DMS 273 (cell line): Measurements from ENCODE around the gene MIF4GD.
A peak's percentile ranks its signal among the peaks of the same experiment; 100 is the strongest.
"Not testable (repeated sequence)": the region's sequence is repeated elsewhere in the genome, so short reads cannot be mapped to it uniquely, and the experiment has no call there.

Source experiments
- DNase-seq: peaks from one replicate; lab custom pipeline; 2025; ENCODE audit not compliant: unreplicated experiment; lab: John Stamatoyannopoulos, UW

Gene MIF4GD, protein sequence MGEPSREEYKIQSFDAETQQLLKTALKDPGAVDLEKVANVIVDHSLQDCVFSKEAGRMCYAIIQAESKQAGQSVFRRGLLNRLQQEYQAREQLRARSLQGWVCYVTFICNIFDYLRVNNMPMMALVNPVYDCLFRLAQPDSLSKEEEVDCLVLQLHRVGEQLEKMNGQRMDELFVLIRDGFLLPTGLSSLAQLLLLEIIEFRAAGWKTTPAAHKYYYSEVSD

DNA sequence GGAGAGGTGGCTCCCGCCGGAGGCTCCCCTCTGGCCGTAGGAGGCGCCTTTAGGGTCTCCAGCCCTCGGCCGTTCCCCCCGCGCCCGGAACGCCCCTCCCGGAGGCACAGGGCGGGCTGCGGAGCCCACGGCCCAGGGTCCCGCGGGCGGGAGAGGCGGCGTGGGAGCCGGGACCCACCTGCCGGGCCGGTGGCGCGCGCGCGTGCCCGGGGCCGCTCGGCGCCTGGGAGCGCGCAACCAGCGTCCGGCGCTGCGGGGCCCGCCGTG, at the start of gene MIF4GD:
TSS of gene MIF4GD (minus strand) at position 266 of the 267 bp plus-strand sequence. CDS start 1,036 bp downstream, outside the sequence.
- DNase-seq = no peak

DNA sequence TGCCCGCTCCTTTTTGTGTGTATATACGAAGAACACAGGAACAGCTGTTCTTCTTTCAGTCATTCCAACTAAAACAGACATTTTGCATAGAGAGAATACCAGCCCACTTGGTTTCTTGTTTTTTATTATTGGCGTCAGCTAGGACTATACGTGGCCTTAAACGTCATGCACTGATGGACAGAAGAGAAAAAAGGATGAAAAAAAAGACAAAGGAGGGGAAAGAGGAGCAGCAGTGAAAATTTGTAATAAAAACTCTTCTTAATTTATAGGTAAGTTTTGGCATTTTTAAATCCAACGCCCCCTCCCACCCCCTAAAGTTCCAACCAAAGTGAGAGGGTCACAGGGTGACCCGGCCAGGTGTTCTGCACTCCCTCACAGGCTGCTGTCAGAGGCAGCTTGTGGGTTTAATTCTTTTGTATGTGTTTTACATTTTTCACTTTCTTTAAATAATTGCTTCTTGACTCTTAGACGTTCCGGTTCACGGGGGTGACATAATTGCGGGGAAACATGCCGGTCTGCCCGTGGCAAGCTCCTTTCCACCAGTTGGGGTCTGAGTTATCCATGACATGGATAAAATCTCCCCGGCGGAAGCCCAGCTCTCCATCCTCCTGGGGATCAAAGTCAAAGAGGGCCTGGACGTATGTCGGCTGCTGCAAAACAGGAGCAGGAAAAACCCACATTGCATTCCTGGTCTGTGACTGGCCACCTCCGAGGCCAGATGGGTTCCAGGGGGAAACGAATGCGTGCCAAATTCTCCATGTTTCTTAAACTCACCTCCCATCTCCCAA, 49.1 kb upstream of the MIF4GD start:
- no peak for DNase-seq

DNA sequence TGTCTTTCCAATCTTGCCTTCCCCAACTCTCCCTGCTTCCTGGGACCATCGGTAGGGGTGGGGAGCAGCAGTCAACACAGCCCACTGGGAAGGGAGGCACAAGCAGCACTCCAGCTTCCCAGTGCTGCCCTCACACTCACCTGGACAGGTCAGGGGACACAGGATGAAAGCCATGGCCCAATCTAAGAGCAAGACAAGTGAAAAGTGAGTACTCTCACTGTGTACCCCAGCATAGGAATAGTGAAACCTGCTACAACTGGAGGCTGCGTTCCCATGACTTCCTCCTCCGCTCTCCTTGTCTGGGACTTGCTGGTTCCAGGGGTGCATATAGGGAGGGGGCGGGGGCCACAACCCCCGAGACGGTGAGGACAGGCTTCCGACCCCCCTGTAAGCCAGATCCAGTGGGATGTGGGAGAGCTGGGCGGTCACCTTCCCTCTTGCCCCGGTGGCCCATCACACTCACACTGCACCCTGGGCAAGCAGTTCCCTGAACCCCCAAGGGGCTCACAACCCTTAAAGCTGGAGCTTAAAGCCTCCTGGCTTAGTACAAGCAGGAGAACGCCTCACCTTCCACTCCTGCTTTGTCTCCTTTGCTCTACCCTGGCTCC, 47.7 kb upstream of the MIF4GD start:
- DNase-seq = no peak

DNA sequence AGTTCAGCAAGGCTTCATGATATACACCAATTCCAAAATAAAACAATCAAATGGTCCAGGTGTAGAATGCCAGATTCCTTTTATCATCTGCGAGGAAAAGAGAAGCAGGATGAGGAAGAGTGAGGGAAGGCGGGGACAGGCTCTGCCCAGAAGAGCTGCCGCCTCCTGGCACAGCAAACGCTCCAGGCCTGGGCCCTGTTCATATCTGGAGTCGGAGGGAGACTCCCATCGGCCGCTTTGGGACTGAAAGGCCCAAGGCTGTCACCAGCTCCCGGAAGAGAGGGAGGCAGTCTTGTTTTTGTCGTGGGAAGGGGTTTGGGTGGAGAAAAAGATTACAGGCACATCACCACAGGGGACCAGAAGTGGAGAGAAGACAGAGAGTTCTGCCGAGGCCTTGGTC, 47.2 kb upstream of the MIF4GD start:
- DNase-seq = no peak

DNA sequence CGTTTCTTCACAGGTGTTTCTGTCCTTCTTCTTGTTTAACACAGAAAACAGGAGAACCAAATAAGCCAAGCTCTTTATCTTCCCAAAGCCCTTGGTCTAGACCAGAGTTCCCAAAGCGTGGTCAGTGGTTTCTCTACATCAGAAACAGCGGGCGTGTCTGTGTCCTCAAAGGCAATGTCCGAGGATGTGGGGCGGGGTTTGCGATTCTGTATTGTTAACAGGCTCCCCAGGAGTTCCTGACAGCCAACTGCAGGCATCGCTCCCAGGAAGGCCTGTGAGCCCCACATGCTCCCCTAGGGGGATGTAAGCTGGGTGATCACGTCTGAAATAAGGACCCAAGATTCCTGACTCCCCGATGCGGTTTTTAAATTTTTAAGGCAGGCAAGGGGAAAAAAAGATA, 46.6 kb upstream of the MIF4GD start:
- DNase-seq = no peak

DNA sequence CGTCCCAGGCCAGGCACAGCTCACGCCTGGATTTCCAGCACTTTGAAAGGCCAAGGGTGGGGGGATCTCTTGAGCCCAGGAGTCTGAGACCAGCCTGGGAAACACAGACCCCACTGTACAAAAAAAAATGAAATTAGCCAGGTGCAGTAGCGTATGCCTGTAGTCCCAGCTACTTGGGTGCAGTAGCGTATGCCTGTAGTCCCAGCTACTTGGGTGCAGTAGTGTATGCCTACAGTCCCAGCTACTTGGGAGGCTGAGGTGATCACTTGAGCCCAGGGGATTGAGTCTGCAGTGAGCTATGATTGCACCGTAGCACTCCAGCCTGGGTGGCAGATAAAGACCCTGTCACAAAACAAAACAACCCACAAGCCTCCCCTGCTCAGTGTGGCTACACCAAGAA, 45.2 kb upstream of the MIF4GD start:
- DNase-seq = no peak

DNA sequence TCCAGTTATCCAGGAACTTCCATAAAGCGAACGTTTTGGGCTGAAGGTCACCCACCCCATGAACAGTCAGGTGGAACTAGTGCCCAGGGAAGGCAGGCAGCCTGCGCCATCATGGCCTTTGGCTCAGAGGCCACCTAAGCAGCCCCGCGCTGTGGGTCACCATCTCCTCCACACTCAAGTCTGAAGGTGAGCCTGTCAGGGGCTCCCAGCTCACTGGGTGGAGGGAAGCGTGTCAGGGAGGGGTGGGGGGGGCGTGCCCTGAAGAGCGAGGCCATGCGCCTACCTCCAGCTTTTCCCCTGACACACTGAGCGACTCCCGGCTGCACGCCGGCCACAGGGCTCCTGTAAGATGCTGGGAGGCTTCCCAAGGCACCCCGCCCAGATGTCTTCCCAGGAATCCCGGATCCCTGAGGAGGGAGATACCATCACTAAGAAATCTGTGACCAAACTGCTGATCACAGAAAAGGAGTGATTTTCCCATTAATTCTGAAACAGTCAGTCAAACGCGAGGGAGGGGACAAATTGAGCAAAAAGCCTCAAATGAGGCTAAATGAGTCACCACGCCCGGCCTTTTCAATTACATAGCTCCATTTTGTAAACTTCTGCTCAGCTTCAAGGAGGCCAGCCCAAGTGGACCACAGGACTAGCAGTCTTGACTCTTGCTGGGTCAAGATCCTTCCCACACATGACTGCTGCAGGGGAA, 44.7 kb upstream of the MIF4GD start:
- DNase-seq = no peak

DNA sequence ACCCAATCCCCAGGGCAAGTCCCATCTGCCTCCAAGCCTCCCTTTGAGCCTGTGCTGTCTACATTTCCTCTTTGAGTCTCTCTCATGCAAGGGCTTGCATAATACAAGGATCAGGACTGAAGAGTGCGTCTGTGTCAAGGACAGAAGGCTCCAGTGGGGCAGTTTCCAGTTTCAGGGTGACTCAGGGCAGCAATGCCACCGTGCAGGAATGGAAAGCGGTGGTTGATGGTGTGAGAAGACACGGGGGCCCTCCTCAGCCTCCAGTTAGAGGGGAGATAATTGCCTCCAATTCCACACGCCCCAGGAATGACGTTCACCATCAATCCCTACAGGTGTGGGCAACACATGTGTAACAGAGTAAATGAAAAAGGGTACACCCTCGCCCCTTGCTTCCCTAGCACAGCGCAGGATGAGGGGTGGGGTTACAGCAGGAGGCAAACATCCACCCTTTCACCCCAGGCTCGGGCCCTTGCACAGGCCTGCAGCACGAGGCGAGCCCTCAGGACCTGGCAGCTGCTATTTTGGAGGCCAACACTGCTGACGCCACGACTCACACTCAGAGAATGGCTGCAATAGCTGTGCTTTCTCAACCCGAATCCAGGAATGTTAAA, 43.0 kb upstream of the MIF4GD start:
- DNase-seq = no peak

DNA sequence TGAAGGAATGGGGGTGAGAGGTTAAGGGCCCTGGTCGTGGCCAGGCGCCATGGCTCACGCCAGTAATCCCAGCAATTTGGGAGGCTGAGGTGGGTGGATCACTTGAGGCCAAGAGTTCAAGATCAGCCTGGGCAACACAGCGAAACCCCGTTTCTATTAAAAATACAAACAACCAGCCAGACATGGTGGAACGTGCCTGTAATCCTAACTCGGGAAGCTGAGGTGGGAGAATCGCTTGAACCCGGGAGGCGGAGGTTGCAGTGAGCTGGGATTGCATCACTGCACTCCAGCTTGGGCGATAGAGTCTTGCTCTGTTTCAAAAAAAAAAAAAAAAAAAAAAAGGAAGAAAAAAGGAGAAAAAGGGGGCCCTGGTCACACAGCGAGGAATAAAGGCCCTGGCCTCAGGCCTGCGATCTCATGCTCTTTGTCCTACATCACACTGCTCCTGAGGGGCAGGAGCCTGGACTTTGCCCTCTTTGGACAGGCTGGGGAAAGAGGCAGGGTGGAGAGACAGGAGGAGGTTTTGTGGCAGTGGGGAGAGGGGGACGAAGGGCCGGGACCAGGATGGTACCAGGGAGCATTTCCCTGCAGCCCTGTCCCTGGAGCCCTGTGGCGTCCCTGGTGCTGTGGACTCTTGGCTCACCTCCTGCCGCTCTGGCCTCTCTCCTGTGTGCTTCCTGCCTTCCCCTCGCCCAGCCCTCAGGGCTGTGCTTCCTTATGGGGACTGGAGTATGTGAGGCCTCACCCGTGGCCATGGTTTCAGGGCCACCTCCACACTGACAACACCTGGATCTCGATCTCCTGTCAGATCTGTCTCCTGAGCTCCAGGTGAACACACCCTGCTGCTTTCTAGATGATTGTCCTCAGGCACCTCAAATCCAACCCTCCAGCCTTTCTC, 38.0 kb upstream of the MIF4GD start:
- no peak for DNase-seq

DNA sequence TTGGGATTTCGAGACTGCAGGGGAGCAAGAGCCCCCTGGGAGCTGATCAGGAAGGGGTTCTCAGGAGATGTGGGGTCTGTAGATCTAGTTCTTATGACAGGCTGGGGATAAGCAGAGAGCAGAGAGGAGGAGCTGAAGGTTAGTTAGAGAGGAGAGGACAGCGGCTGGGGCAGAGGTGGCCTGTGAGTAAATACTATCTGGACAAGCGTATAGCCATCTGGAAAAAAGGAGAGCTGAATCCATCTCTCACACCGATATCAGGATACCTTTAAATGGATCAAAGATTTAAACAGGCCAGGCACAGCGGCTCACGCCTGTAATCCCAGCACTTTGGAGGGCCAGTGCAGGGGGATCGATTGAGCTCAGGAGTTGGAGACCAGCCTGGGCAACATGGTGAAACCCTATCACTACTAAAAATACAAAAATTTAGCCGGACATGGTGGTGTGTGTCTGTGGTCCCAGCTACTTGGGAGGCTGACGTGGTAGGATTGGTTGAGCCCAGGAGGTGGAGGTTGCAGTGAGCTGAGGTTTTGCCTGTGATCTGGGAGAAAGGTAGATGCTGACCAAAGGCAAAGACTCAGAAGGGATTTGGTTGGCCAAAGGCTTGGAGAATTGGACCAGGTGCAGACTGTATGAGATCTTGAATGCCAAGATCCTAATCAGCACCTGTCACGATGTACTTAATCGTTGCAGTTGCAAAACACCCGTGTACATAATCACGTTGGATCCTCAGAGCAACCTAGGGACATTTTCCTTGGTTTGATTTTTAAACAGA, 37.1 kb upstream of the MIF4GD start:
- DNase-seq = no peak

DNA sequence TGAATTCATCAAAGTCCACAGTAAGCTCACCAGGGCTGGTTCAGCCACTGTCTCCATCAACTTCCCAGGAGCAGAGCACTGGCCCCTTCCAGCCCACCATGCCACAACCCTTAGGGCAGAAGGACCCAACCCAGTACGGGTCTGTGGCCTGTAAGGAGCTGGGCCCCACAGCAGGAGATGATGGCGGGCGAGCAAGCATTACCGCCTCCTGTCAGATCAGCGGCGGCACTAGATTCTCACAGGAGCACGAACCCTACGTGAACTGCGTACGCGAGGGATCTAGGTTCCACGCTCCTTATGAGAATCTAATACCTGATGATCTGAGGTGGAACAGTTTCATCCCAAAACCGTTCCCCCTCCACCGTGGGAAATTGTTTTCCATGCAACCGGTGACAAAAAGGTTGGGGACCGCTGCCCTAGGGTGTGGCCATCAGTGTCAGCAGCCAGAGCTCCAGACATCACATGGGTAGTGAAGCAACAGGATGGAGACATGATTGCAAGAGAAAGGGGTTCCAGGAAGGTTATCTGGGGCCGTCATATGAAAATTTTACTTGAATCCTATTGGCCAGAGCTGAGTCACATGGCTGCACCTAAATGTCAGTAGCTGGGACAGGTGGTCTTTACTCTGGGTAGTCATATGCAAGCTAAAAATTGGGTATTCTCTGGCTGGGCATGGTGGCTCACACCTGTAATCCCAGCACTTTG, 30.6 kb upstream of the MIF4GD start:
- no peak for DNase-seq

DNA sequence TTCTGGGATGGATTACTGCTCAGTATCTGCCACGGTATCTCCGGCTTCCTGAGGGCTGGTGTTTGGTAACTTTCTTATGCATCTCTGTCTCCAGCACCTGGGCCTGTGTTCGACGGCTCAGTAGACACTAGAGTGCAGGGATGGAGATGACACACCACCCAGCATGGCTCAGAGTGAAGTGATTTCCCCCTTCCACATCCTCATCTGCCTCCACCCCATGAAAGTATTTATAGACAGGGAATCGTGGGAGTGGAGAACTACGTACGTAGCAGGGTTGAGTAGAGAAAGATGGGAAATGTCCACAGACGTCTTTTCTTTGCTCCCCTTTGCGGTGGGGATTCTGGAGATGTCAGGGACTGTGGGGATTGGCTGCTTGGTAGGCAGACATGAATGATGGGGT, 30.0 kb upstream of the MIF4GD start:
- DNase-seq = no peak

DNA sequence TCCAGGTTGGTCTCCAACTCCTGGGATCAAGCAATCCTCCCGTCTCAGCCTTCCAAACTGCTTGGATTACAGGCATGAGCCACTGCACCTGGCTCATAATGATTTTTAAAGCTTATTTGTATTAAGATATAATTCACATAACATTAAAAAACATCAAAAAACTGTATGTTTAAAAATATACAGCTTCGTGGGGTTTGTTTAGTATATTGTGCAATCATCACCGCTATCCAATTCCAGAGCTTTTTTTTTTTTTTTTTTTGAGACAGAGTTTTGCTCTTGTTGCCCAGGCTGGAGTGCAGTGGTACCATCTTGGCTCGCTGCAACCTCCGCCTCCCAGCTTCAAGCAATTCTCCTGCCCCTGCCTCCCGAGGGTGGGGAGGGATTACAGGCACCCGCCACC, 29.2 kb upstream of the MIF4GD start:
- DNase-seq = no peak

DNA sequence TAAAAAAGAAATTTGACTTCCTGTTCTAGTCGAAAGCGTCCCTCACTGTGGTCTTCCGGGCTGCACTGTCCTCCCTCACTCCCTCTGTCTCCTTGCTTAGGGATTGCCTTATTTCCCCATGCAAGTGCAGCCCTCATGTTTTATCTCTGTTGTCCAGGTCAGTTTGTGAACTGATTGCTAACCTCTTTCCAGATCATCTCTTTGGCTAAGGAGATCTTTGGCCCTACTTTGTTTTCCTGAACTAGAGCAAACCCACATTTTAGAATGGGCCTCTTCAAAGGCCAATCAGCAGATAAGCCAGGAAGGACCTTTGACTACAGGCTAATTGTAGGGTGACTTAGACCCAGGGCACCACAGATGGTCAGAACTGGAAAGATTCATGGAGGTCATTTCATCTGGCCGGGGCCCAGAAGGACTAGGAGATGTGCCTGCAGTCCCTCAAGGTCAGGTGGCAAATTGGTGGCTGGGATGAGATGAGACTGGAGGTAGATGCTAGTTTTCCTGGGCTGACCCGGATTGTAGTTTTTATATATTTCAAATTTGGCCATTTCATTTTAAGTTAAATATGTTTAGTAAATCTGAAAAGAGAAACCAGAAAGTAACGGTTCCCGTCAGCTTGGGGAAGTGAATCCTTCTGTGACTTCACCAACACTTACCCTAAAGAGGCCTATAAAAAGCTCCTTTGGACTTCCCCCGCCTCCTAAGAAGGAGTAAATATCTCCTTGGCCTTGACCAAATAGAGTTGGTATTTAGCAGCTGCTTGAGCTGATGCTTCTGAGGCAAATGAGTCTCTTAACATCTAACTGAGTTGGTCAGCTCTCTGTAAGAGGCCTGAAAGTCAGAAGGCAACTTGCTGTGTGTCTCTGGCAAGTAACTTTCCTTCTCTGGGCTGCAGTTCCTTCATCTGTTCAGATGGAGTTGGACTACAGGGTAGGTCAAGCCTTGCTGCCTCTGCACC, 24.4 kb upstream of the MIF4GD start:
- DNase-seq = no peak

DNA sequence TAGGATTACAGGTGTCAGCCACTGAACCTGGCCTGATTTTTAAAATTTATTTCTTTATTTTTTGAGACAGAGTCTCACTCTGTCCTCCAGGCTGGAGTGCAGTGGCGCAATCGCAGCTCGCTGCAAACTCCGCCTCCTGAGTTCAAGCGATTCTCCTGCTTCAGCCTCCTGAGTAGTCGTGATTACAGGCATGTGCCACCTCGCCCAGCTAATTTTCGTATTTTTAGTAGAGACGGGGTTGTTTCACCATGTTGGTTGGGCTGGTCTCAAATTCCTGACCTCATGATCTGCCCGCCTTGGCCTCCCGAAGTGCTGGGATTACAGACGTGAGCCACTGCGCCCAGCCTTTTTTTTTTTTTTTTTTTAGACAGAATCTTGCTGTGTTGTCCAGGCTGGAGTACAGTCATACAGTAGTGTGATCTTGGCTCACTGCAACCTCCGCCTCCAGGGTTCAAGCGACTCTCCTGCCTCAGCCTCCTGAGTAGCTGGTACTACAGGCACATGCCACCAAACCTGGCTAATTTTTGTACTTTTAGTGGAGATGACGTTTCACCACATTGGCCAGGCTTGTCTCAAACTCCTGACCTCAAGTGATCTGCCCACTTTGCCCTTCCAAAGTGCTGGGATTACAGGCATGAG, 21.9 kb upstream of the MIF4GD start:
- not testable (repeated sequence) for DNase-seq

DNA sequence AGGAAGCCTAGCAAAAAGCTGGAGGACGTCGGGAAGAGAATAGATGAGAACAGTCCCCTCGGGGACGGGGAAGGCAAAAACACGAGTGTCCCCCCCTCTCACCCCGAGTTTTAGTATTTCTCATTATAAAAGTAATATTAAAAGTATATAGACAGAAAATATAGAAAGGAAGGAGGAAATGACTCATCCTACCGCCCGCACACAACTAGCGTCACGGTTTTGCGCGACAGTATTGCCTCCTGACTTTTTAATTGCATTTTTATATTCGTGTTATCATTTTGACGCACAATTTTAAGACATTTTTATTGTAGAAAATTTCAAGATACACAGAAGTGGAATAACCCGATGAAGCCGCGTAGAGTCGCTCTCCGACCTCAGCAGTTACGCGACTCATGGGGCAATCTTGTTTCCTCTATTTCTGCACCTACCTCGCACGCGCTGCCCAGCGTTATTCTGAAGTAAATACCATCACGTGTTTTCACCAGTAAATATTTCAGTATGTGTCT, 18.9 kb upstream of the MIF4GD start:
- DNase-seq = peak; percentile 54

DNA sequence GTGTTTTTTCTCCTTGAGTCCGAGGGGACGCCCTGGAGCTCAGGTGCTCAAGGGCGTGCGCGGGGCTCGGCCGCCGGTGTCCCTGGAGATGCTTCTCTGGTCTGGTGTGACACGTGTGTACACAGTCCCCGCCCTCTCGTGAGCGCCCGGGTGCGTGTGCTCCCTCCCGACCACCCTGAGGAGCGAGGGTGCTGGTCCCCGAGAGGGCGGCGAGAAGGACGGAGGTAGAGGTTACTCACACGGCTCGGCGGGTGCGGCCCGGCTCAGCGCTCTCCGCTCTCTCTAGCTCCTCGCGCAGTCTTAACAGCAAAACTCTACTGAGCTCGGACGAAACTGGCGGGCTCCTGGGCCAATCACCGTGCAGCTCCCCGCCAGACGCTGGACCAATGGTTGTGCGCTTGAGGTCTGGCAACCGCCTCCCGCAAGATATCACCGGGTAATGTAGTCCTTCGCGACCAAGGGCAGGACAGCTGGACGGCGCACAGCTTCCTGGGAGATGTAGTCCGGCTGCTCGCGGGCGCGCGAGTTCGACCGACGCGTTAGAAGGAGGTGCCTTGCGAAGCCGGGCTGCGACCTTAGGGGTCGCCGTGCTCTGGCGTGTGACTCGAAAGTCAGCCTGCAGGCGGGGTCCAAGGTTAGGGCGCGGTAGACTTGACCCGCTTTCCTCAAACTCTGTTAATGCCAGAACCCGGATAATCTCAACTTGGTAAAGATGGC, 18.2 kb upstream of the MIF4GD start, which contains the start of gene SLC25A19:
TSS of gene SLC25A19 (minus strand) at position 319 of the 717 bp plus-strand sequence. CDS start 2,669 bp downstream, outside the sequence.
- DNase-seq = peak; percentile 99
